H9 (cell line): ENCODE measurements around the gene PDCD10. TPM values are rescaled to one million over a fixed set of nuclear protein-coding genes. Genes with fewer than 3 reads are reported as not detected.

Experiments
- DNase-seq: peaks from one replicate; pipeline ENCODE4 v3.0.0-alpha.2; 2017
- H2AFZ ChIP-seq: one replicate; pipeline ENCODE4 v1.6.1; 2013; ENCODE audit warnings: mild to moderate bottlenecking, low read length, control low read depth, moderate library complexity
- H2AK5ac ChIP-seq: 2 replicates; pipeline ENCODE4 v1.6.1; 2013; ENCODE audit warnings: low read length, control low read depth, mixed read lengths; ENCODE audit not compliant: insufficient read length
- H2BK120ac ChIP-seq: one replicate; pipeline ENCODE4 v1.6.1; 2013; ENCODE audit warnings: low read depth, mild to moderate bottlenecking, low read length, control low read depth, inconsistent platforms; ENCODE audit not compliant: poor library complexity, severe bottlenecking
- H2BK12ac ChIP-seq: 2 replicates; pipeline ENCODE4 v1.6.1; 2013; ENCODE audit warnings: low read length, control low read depth, mixed read lengths, low read depth; ENCODE audit not compliant: insufficient read length
- H2BK15ac ChIP-seq: 2 replicates; pipeline ENCODE4 v1.6.1; 2013; ENCODE audit warnings: low read depth, low read length, control low read depth
- H2BK20ac ChIP-seq: one replicate; pipeline ENCODE4 v1.6.1; 2013; ENCODE audit warnings: low read depth, mild to moderate bottlenecking, low read length, control low read depth, inconsistent platforms; ENCODE audit not compliant: poor library complexity, severe bottlenecking
- H2BK5ac ChIP-seq: 2 replicates; pipeline ENCODE4 v1.6.1; 2013; ENCODE audit warnings: low read length, control low read depth, mixed read lengths; ENCODE audit not compliant: insufficient read length
- H3K14ac ChIP-seq: 2 replicates; pipeline ENCODE4 v1.6.1; 2013; ENCODE audit warnings: low read length, control low read depth; ENCODE audit not compliant: insufficient read depth
- H3K18ac ChIP-seq: 2 replicates; pipeline ENCODE4 v1.6.1; 2013; ENCODE audit warnings: low read depth, mild to moderate bottlenecking, mixed read lengths, low read length, control low read depth; ENCODE audit not compliant: insufficient read length
- H3K23ac ChIP-seq: 2 replicates; pipeline ENCODE4 v1.6.1; 2013; ENCODE audit warnings: low read length, control low read depth, mixed read lengths, low read depth; ENCODE audit not compliant: insufficient read length
- H3K23me2 ChIP-seq: 2 replicates; pipeline ENCODE4 v1.6.1; 2013; ENCODE audit warnings: low read depth, mild to moderate bottlenecking, mixed read lengths, low read length, control low read depth; ENCODE audit not compliant: insufficient read length, poor library complexity, severe bottlenecking
- H3K27ac ChIP-seq: 2 replicates; pipeline ENCODE4 v1.5.1; 2013; ENCODE audit warnings: low read length, control low read depth, mixed read lengths, low read depth; ENCODE audit not compliant: insufficient read length
- H3K27me3 ChIP-seq: 2 replicates; pipeline ENCODE4 v1.6.1; 2013; ENCODE audit warnings: low read length, control low read depth, inconsistent platforms; ENCODE audit not compliant: insufficient read depth
- H3K4ac ChIP-seq: 2 replicates; pipeline ENCODE4 v1.6.1; 2013; ENCODE audit warnings: low read depth, mild to moderate bottlenecking, control low read depth, inconsistent platforms, low read length, moderate library complexity
- H3K4me1 ChIP-seq: 2 replicates; pipeline ENCODE4 v1.6.1; 2013; ENCODE audit warnings: low read length, control low read depth, inconsistent platforms; ENCODE audit not compliant: insufficient read depth
- H3K4me2 ChIP-seq: 2 replicates; pipeline ENCODE4 v1.6.1; 2013; ENCODE audit warnings: low read length, control low read depth, mixed read lengths; ENCODE audit not compliant: insufficient read length, insufficient read depth
- H3K56ac ChIP-seq: 2 replicates; pipeline ENCODE4 v1.6.1; 2013; ENCODE audit warnings: low read depth, mild to moderate bottlenecking, mixed read lengths, low read length, control low read depth; ENCODE audit not compliant: insufficient read length
- H3K79me1 ChIP-seq: 2 replicates; pipeline ENCODE4 v1.6.1; 2013; ENCODE audit warnings: low read depth, mild to moderate bottlenecking, moderate library complexity, low read length, control low read depth, inconsistent platforms; ENCODE audit not compliant: insufficient read depth, poor library complexity, severe bottlenecking
- H3K79me2 ChIP-seq: 2 replicates; pipeline ENCODE4 v1.6.1; 2013; ENCODE audit warnings: low read length, control low read depth, inconsistent platforms; ENCODE audit not compliant: insufficient read depth
- H3K9ac ChIP-seq: 2 replicates; pipeline ENCODE4 v1.6.1; 2013; ENCODE audit warnings: low read length, control low read depth, mixed read lengths; ENCODE audit not compliant: insufficient read length; ENCODE audit errors: extremely low read depth
- H3K9me3 ChIP-seq: one replicate; pipeline ENCODE4 v1.6.1; 2013; ENCODE audit warnings: low read depth, low read length, inconsistent platforms; ENCODE audit not compliant: control insufficient read depth
- H3T11ph ChIP-seq: one replicate; pipeline ENCODE4 v1.6.1; 2013; ENCODE audit warnings: mild to moderate bottlenecking, low read length, control low read depth, inconsistent platforms
- H4K20me1 ChIP-seq: one replicate; pipeline ENCODE4 v1.6.1; 2013; ENCODE audit not compliant: control insufficient read depth, insufficient read length, insufficient read depth
- H4K5ac ChIP-seq: 2 replicates; pipeline ENCODE4 v1.6.1; 2013; ENCODE audit warnings: low read depth, mild to moderate bottlenecking, mixed read lengths, low read length, control low read depth; ENCODE audit not compliant: insufficient read length
- H4K8ac ChIP-seq: replicated peaks from 2 replicates; pipeline ENCODE4 v1.6.1; 2013; ENCODE audit warnings: low read length, control low read depth, mixed read lengths, low read depth; ENCODE audit not compliant: insufficient read length
- H4K91ac ChIP-seq: 2 replicates; pipeline ENCODE4 v1.6.1; 2013; ENCODE audit warnings: low read depth, mild to moderate bottlenecking, moderate library complexity, mixed read lengths, low read length, control low read depth; ENCODE audit not compliant: insufficient read length
- H3K27ac Mint-ChIP-seq, 3 experiments: 2 replicates in 2 of 3; 3 replicates in 1 of 3; pipeline ENCODE4 v1.8.0; 2020 to 2021; ENCODE audit warnings: mixed read lengths in 3 of 3, mild to moderate bottlenecking in 1 of 3, moderate library complexity in 1 of 3
- H3K27me3 Mint-ChIP-seq: 2 replicates; pipeline ENCODE4 v1.8.0; 2021; ENCODE audit warnings: low read depth, mild to moderate bottlenecking, moderate library complexity, mixed read lengths
- H3K36me3 Mint-ChIP-seq, 3 experiments: 2 replicates in 2 of 3; 3 replicates in 1 of 3; pipeline ENCODE4 v1.8.0; 2020 to 2021; ENCODE audit warnings: low read depth in 3 of 3, mixed read lengths in 3 of 3; ENCODE audit not compliant: insufficient read depth in 1 of 3
- H3K4me1 Mint-ChIP-seq, 2 experiments: 2 replicates each; pipeline ENCODE4 v1.8.0; 2020; ENCODE audit warnings: mixed read lengths in 2 of 2
- H3K4me3 Mint-ChIP-seq, 2 experiments: 2 replicates in 1 of 2; 3 replicates in 1 of 2; pipeline ENCODE4 v1.8.0; 2020 to 2021; ENCODE audit warnings: mild to moderate bottlenecking in 2 of 2, mixed read lengths in 2 of 2, moderate library complexity in 1 of 2
- H3K9me3 Mint-ChIP-seq, 2 experiments: 2 replicates in 1 of 2; 3 replicates in 1 of 2; pipeline ENCODE4 v1.8.0; 2020; ENCODE audit warnings: mild to moderate bottlenecking in 2 of 2, mixed read lengths in 2 of 2, moderate library complexity in 1 of 2
- WGBS: extraction: QIAGEN DNeasy Blood & Tissue Kit; methylation state at CpG from one replicate; pipeline ENCODE4 v1.1.7; 2013; ENCODE audit warnings: missing lambda C conversion rate, low lambda C conversion rate, mixed read lengths; ENCODE audit not compliant: insufficient read length; ENCODE audit errors: extremely low coverage; 5-methylcytosine and 5-hydroxymethylcytosine counted together
- total RNA-seq: library from RNA; stranded (reverse); gene quantifications from 2 replicates; pipeline ENCODE4 v1.2.1, GENCODE V29; 2021
- TF ChIP-seq, protein P1 (sequence below): fragments of 200-600 bp; sonication (generic); conservative IDR thresholded peaks from 3 replicates; pipeline ENCODE4 v1.8.0; 2021; ENCODE audit warnings: antibody characterized with exemption, mild to moderate bottlenecking

The PDCD10 gene
- total RNA-seq, 1 experiment from 2014 or later: 64.3 TPM

DNA sequence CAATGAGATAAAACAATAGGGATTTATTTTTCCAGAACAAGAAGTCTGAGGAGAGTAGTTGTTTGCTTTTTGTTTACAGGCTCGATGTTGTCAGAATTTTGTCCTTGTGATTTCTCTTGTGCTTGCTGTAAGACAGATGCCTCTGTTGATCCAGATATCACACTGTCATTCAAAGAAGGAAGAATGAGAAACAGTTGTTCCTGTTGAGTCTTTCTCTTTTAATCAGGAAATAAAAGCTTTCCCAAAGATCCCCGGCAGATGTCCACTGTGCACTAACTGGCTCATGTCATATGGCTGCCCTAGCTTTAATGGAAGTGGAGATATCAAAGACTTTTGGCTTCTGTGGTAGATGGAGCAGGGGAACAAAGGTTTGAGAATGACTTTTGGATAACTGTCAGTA lies 7.6 kb upstream of the PDCD10 start:
- H3K36me3 Mint-ChIP-seq: no peaks in the 10 kb centered on the region
- DNase-seq: no peak
- Histone ChIP-seq H3K79me2 (no peaks in the 10 kb centered on the region), H3T11ph (no peak overlapping the region), H3K4me1 (no peaks in the 10 kb centered on the region), H3K4ac (no peak overlapping the region), H2BK20ac (no peak overlapping the region), H4K91ac (no peak overlapping the region), H2BK5ac (no peak overlapping the region), H3K23me2 (no peaks in the 10 kb centered on the region), H4K8ac (no peak overlapping the region), H2AFZ (no peak overlapping the region), H4K5ac (no peak overlapping the region), H2BK12ac (no peak overlapping the region), H3K4me2 (no peak overlapping the region), H3K14ac (no peak overlapping the region), H4K20me1 (no peaks in the 10 kb centered on the region), H3K79me1 (no peaks in the 10 kb centered on the region), H3K27ac (no peak overlapping the region), H3K27me3 (no peaks in the 10 kb centered on the region), H3K18ac (no peak overlapping the region), H2AK5ac (no peak overlapping the region), H2BK15ac (no peak overlapping the region), H2BK120ac (no peak overlapping the region), H3K9ac (no peak overlapping the region), H3K9me3 (no peaks in the 10 kb centered on the region), H3K56ac (no peak overlapping the region), H3K23ac (no peak overlapping the region)
- H3K4me1 Mint-ChIP-seq: peaks cover 0 to under 1% of the 10 kb centered on the region in 2 experiments; a peak in 3 of 4 replicates
- no peaks in the 10 kb centered on the region for H3K27me3 Mint-ChIP-seq
- TF ChIP-seq, protein P1, sequence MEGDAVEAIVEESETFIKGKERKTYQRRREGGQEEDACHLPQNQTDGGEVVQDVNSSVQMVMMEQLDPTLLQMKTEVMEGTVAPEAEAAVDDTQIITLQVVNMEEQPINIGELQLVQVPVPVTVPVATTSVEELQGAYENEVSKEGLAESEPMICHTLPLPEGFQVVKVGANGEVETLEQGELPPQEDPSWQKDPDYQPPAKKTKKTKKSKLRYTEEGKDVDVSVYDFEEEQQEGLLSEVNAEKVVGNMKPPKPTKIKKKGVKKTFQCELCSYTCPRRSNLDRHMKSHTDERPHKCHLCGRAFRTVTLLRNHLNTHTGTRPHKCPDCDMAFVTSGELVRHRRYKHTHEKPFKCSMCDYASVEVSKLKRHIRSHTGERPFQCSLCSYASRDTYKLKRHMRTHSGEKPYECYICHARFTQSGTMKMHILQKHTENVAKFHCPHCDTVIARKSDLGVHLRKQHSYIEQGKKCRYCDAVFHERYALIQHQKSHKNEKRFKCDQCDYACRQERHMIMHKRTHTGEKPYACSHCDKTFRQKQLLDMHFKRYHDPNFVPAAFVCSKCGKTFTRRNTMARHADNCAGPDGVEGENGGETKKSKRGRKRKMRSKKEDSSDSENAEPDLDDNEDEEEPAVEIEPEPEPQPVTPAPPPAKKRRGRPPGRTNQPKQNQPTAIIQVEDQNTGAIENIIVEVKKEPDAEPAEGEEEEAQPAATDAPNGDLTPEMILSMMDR: no peak
- no CpG with 5 or more reads among the region's 2 CpGs for WGBS
- H3K4me3 Mint-ChIP-seq: no peak overlapping the region
- 0 out of 7 replicates have a peak overlapping the region, but pooled peaks of 1 of the 3 experiments have one; percentile 24 for H3K27ac Mint-ChIP-seq
- H3K9me3 Mint-ChIP-seq: no peaks in the 10 kb centered on the region
